ENCODE measurements around the gene GHRHR.

Gene GHRHR

DNA sequence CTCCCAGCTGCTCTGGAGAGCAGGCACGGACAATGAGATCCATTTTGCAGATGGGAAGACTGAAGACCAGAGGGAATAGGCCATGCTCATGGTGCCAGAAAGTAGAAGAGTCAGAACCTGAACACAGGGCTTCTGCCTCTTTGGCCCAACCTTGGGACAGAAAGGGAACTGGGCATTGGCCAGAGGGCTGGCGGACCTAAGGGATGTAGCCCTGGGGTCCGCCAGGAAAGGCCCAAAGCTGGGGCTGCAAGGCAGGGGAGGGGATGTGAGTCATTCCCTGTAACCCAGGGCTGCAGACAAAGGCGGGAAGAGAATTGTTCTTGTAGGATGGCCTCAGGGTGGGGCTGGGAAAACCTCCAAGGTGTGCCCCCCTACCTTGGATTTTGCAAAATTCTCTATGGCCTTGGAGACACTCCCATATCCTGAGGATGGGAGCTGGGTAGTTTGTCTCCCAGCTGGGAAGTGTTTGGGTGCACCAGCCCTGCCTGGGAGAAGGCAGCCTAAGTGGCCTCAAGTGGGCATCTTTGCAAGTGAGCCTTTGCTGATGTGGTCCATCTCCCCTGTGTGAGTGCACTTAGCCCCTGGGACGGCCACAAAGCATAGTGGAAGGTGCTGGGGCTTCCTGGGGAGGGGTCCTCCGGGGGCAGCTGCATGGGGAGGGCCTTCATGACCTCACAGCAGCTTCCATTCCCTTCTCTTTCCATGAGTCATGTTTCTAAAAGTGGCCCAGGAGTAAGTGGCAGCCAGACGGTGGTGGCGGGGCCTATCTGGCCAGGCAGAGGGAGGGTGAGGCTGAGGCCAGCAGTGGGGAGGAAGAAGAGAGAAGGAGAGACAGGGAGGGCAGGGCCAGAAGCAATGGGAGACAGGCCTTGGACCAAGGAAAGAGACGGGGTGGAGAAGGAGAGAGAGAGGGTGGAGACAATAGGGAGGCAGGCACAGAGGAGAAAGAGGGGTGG is 42.9 kb upstream of the GHRHR start:
- H3K4me3 ChIP-seq (ENCODE audit: low read depth in 1 of 2, low read length in 2 of 2), result no peak overlapping the region
- H3K27ac ChIP-seq (ENCODE audit: low read depth, low read length), result no peak overlapping the region
- H3K36me3 ChIP-seq (ENCODE audit: control insufficient read depth in 1 of 2, insufficient read depth in 2 of 2, low read length in 2 of 2), result peaks cover 15 to 37% of the 10 kb centered on the region in 2 donors
- H3K9ac ChIP-seq (ENCODE audit: low read depth in 1 of 2, low read length in 2 of 2), result no peak overlapping the region
- H3K9me3 ChIP-seq (ENCODE audit: control insufficient read depth in 1 of 2, low read length in 2 of 2), result no peaks in the 10 kb centered on the region
- peaks cover 14 to 31% of the 10 kb centered on the region in 2 donors for H3K4me1 ChIP-seq (ENCODE audit: control insufficient read depth in 1 of 2, insufficient read depth in 2 of 2, low read length in 2 of 2)
- no peaks in the 10 kb centered on the region for H3K27me3 ChIP-seq (ENCODE audit: control insufficient read depth in 1 of 2, insufficient read depth in 2 of 2, low read length in 2 of 2)

DNA sequence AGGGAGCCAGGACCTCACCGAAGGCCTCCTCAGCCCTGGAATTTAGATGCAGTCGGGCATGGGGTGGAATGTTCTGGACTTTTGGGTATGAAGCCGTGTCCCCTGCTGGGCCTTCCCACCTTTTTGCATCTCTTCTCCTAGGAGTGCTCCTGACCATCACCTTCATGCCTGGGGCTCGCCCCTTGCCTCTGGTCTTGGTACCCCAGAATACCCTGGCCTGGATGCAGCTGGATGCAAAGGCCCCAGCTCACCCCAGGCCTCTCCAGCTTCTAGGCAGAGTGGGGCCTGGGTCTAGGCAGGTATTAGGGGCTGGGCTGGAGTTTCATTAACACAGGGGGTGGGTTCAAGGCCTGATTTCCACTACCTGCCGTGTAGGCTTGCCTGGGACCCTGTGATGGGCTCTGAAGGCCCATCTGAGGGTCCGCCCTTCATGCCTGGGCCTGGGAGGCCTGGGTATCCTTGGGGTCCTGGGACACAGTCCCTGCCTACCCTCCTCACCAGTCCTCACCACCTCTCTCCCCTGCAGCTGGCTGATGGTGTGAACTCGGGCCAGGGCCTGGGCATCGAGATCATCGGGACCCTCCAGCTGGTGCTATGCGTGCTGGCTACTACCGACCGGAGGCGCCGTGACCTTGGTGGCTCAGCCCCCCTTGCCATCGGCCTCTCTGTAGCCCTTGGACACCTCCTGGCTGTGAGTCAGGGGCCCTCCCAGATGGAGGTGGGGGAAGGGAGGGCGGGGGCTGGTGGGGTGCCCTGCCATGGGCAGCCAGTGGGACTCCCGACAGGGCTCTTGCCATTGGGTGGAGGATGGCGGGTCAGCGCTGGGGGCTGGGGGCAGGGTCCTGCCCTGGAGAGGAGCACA is 42.0 kb upstream of the GHRHR start:
- Histone ChIP-seq H3K27me3 (ENCODE audit: control insufficient read depth in 1 of 2, insufficient read depth in 2 of 2, low read length in 2 of 2) (no peaks in the 10 kb centered on the region), H3K4me3 (ENCODE audit: low read depth in 1 of 2, low read length in 2 of 2) (no peak overlapping the region), H3K36me3 (ENCODE audit: control insufficient read depth in 1 of 2, insufficient read depth in 2 of 2, low read length in 2 of 2) (peaks cover 15 to 39% of the 10 kb centered on the region in 2 donors), H3K27ac (ENCODE audit: low read depth, low read length) (no peak overlapping the region), H3K9me3 (ENCODE audit: control insufficient read depth in 1 of 2, low read length in 2 of 2) (peaks cover 0 to 1% of the 10 kb centered on the region in 2 donors), H3K9ac (ENCODE audit: low read depth in 1 of 2, low read length in 2 of 2) (no peak overlapping the region), H3K4me1 (ENCODE audit: control insufficient read depth in 1 of 2, insufficient read depth in 2 of 2, low read length in 2 of 2) (peaks cover 9 to 22% of the 10 kb centered on the region in 2 donors)

DNA sequence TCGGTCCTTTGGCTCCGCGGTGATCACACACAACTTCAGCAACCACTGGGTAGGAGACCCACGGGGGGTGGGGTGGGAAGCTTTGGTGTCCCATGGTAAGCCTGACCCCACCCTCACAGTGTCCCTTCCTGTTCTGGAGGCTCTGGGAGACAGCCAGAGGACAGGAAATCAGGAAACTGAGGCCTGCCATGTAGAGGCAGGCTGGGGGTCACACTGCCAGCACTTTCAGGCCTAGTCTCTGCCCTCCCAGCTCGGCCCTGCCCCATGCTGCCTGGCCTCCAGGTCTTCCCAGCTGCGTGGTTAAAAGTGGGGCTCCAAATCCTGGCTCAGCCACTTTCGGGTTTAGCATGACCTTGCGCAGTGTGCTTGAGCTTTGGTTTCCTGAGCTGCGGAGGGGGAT is 41.2 kb upstream of the GHRHR start:
- Histone ChIP-seq H3K27me3 (ENCODE audit: control insufficient read depth in 1 of 2, insufficient read depth in 2 of 2, low read length in 2 of 2) (no peaks in the 10 kb centered on the region), H3K36me3 (ENCODE audit: control insufficient read depth in 1 of 2, insufficient read depth in 2 of 2, low read length in 2 of 2) (peaks cover 15 to 39% of the 10 kb centered on the region in 2 donors), H3K27ac (ENCODE audit: low read depth, low read length) (no peak overlapping the region), H3K9me3 (ENCODE audit: control insufficient read depth in 1 of 2, low read length in 2 of 2) (peaks cover 0 to 6% of the 10 kb centered on the region in 2 donors), H3K4me3 (ENCODE audit: low read depth in 1 of 2, low read length in 2 of 2) (no peak overlapping the region), H3K9ac (ENCODE audit: low read depth in 1 of 2, low read length in 2 of 2) (no peak overlapping the region), H3K4me1 (ENCODE audit: control insufficient read depth in 1 of 2, insufficient read depth in 2 of 2, low read length in 2 of 2) (peaks cover 9 to 18% of the 10 kb centered on the region in 2 donors)

DNA sequence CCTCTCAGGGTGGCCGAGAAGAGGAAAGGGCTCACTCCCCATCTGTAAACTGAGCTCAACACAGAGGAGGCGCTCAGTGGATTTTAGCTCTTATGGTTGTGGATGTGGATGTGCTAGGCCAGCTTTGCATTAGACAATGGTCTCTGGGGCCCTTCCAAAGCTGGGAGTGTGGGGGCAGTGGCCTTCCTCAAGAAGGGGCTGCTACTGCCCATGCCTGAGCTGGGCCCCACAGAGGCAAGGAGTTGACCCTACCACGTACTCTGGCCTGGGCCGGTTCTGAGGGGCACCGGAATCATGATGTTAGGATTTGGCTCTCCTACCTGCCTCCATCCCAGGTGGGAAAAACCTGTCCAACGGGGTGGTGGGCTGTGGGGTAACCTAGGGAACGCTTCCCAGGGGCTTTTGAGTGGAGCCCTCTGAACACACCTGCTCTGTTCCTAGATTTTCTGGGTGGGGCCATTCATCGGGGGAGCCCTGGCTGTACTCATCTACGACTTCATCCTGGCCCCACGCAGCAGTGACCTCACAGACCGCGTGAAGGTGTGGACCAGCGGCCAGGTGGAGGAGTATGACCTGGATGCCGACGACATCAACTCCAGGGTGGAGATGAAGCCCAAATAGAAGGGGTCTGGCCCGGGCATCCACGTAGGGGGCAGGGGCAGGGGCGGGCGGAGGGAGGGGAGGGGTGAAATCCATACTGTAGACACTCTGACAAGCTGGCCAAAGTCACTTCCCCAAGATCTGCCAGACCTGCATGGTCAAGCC is 40.6 kb upstream of the GHRHR start:
- Histone ChIP-seq H3K27me3 (ENCODE audit: control insufficient read depth in 1 of 2, insufficient read depth in 2 of 2, low read length in 2 of 2) (no peaks in the 10 kb centered on the region), H3K36me3 (ENCODE audit: control insufficient read depth in 1 of 2, insufficient read depth in 2 of 2, low read length in 2 of 2) (peaks cover 15 to 39% of the 10 kb centered on the region in 2 donors), H3K9ac (ENCODE audit: low read depth in 1 of 2, low read length in 2 of 2) (no peak overlapping the region), H3K4me3 (ENCODE audit: low read depth in 1 of 2, low read length in 2 of 2) (no peak overlapping the region), H3K27ac (ENCODE audit: low read depth, low read length) (no peak overlapping the region), H3K4me1 (ENCODE audit: control insufficient read depth in 1 of 2, insufficient read depth in 2 of 2, low read length in 2 of 2) (peaks cover 9 to 18% of the 10 kb centered on the region in 2 donors), H3K9me3 (ENCODE audit: control insufficient read depth in 1 of 2, low read length in 2 of 2) (peaks cover 0 to 6% of the 10 kb centered on the region in 2 donors)

DNA sequence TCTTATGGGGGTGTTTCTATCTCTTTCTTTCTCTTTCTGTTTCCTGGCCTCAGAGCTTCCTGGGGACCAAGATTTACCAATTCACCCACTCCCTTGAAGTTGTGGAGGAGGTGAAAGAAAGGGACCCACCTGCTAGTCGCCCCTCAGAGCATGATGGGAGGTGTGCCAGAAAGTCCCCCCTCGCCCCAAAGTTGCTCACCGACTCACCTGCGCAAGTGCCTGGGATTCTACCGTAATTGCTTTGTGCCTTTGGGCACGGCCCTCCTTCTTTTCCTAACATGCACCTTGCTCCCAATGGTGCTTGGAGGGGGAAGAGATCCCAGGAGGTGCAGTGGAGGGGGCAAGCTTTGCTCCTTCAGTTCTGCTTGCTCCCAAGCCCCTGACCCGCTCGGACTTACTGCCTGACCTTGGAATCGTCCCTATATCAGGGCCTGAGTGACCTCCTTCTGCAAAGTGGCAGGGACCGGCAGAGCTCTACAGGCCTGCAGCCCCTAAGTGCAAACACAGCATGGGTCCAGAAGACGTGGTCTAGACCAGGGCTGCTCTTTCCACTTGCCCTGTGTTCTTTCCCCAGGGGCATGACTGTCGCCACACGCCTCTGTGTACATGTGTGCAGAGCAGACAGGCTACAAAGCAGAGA is 39.9 kb upstream of the GHRHR start:
- no peak overlapping the region for H3K27ac ChIP-seq (ENCODE audit: low read depth, low read length)
- no peak overlapping the region for H3K4me3 ChIP-seq (ENCODE audit: low read depth in 1 of 2, low read length in 2 of 2)
- peaks cover 15 to 39% of the 10 kb centered on the region in 2 donors for H3K36me3 ChIP-seq (ENCODE audit: control insufficient read depth in 1 of 2, insufficient read depth in 2 of 2, low read length in 2 of 2)
- H3K4me1 ChIP-seq (ENCODE audit: control insufficient read depth in 1 of 2, insufficient read depth in 2 of 2, low read length in 2 of 2), result peaks cover 9 to 14% of the 10 kb centered on the region in 2 donors
- peaks cover 0 to 6% of the 10 kb centered on the region in 2 donors for H3K9me3 ChIP-seq (ENCODE audit: control insufficient read depth in 1 of 2, low read length in 2 of 2)
- no peaks in the 10 kb centered on the region for H3K27me3 ChIP-seq (ENCODE audit: control insufficient read depth in 1 of 2, insufficient read depth in 2 of 2, low read length in 2 of 2)
- H3K9ac ChIP-seq (ENCODE audit: low read depth in 1 of 2, low read length in 2 of 2), result no peak overlapping the region

DNA sequence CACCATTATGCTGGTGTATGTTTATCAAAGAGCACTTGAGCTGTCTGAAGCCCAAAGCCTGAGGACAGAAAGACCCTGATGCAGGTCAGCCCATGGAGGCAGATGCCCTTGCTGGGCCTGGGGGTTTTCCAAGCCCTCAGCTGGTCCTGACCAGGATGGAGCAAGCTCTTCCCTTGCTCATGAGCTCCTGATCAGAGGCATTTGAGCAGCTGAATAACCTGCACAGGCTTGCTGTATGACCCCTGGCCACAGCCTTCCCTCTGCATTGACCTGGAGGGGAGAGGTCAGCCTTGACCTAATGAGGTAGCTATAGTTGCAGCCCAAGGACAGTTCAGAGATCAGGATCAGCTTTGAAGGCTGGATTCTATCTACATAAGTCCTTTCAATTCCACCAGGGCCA is 39.1 kb upstream of the GHRHR start:
- Histone ChIP-seq H3K4me1 (ENCODE audit: control insufficient read depth in 1 of 2, insufficient read depth in 2 of 2, low read length in 2 of 2) (peaks cover 8 to 9% of the 10 kb centered on the region in 2 donors), H3K9me3 (ENCODE audit: control insufficient read depth in 1 of 2, low read length in 2 of 2) (peaks cover 0 to 6% of the 10 kb centered on the region in 2 donors), H3K27me3 (ENCODE audit: control insufficient read depth in 1 of 2, insufficient read depth in 2 of 2, low read length in 2 of 2) (no peaks in the 10 kb centered on the region), H3K4me3 (ENCODE audit: low read depth in 1 of 2, low read length in 2 of 2) (no peak overlapping the region), H3K27ac (ENCODE audit: low read depth, low read length) (no peak overlapping the region), H3K9ac (ENCODE audit: low read depth in 1 of 2, low read length in 2 of 2) (no peak overlapping the region), H3K36me3 (ENCODE audit: control insufficient read depth in 1 of 2, insufficient read depth in 2 of 2, low read length in 2 of 2) (peaks cover 15 to 39% of the 10 kb centered on the region in 2 donors)

DNA sequence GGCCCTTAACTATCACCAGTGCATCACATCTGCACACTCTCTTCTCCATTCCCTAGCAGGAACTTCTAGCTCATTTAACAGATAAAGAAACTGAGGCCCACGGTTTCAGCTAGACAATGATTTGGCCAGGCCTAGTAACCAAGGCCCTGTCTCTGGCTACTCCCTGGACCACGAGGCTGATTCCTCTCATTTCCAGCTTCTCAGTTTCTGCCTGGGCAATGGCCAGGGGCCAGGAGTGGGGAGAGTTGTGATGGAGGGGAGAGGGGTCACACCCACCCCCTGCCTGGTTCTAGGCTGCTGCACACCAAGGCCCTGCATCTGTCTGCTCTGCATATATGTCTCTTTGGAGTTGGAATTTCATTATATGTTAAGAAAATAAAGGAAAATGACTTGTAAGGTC is 38.6 kb upstream of the GHRHR start:
- Histone ChIP-seq H3K9ac (ENCODE audit: low read depth in 1 of 2, low read length in 2 of 2) (no peak overlapping the region), H3K27ac (ENCODE audit: low read depth, low read length) (no peak overlapping the region), H3K4me3 (ENCODE audit: low read depth in 1 of 2, low read length in 2 of 2) (no peak overlapping the region), H3K27me3 (ENCODE audit: control insufficient read depth in 1 of 2, insufficient read depth in 2 of 2, low read length in 2 of 2) (no peaks in the 10 kb centered on the region), H3K4me1 (ENCODE audit: control insufficient read depth in 1 of 2, insufficient read depth in 2 of 2, low read length in 2 of 2) (peaks cover 4% of the 10 kb centered on the region in 2 donors), H3K36me3 (ENCODE audit: control insufficient read depth in 1 of 2, insufficient read depth in 2 of 2, low read length in 2 of 2) (peaks cover 15 to 39% of the 10 kb centered on the region in 2 donors), H3K9me3 (ENCODE audit: control insufficient read depth in 1 of 2, low read length in 2 of 2) (peaks cover 0 to 6% of the 10 kb centered on the region in 2 donors)

DNA sequence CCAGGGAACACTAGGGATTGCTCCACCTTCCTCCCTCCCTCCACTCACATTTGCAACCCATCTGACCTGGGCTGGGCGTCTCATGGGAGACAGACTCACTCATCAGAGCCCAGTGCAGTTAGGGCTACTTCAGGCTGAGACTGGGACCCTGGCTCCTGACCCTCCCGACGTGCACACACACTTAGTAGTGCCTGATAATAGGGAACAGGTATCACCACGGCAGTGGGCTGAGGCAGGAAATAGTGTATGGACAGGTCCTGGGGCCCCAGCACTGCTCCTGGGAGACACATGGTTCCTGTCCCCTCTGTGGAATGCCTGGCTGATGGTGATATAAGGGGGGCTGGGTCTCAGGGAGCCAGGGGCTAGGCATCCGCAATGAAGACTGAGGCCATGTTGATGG is 37.8 kb upstream of the GHRHR start:
- H3K27ac ChIP-seq (ENCODE audit: low read depth, low read length), result no peak overlapping the region
- H3K4me3 ChIP-seq (ENCODE audit: low read depth in 1 of 2, low read length in 2 of 2), result no peak overlapping the region
- no peaks in the 10 kb centered on the region for H3K4me1 ChIP-seq (ENCODE audit: control insufficient read depth in 1 of 2, insufficient read depth in 2 of 2, low read length in 2 of 2)
- H3K27me3 ChIP-seq (ENCODE audit: control insufficient read depth in 1 of 2, insufficient read depth in 2 of 2, low read length in 2 of 2), result no peaks in the 10 kb centered on the region
- H3K36me3 ChIP-seq (ENCODE audit: control insufficient read depth in 1 of 2, insufficient read depth in 2 of 2, low read length in 2 of 2), result peaks cover 15 to 38% of the 10 kb centered on the region in 2 donors
- H3K9me3 ChIP-seq (ENCODE audit: control insufficient read depth in 1 of 2, low read length in 2 of 2), result peaks cover 0 to 6% of the 10 kb centered on the region in 2 donors
- no peak overlapping the region for H3K9ac ChIP-seq (ENCODE audit: low read depth in 1 of 2, low read length in 2 of 2)

DNA sequence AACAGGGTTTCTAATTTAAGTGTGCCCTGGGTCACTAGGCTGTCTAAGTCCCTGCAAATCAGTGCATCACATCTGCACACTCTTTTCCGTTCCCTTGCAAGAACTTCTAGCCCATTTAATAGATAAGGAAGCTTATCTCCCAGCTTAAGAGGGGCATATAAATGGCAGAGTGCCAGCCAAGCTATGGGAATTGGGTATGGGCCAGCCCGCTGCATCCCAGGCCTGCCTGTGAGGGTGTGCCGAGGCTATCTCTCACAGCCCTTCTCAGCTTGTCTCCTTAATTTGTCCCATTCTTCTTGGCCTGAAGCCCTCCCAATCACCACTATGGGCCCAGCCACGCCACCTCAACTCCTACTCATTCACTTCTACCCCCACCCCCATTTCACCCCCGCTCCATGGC is 37.4 kb upstream of the GHRHR start:
- Histone ChIP-seq H3K9ac (ENCODE audit: low read depth in 1 of 2, low read length in 2 of 2) (no peak overlapping the region), H3K36me3 (ENCODE audit: control insufficient read depth in 1 of 2, insufficient read depth in 2 of 2, low read length in 2 of 2) (peaks cover 15 to 34% of the 10 kb centered on the region in 2 donors)

More for the DNA sequence above, 37.4 kb upstream of the GHRHR start:
- H3K4me3 ChIP-seq (ENCODE audit: low read depth in 1 of 2, low read length in 2 of 2), result no peak overlapping the region
- peaks cover 0 to 6% of the 10 kb centered on the region in 2 donors for H3K9me3 ChIP-seq (ENCODE audit: control insufficient read depth in 1 of 2, low read length in 2 of 2)
- H3K27me3 ChIP-seq (ENCODE audit: control insufficient read depth in 1 of 2, insufficient read depth in 2 of 2, low read length in 2 of 2), result no peaks in the 10 kb centered on the region
- no peaks in the 10 kb centered on the region for H3K4me1 ChIP-seq (ENCODE audit: control insufficient read depth in 1 of 2, insufficient read depth in 2 of 2, low read length in 2 of 2)
- no peak overlapping the region for H3K27ac ChIP-seq (ENCODE audit: low read depth, low read length)
